Ishikawa (cell line): ENCODE data around the gene PDCD4.

Experiments used
- CEBPB ChIP-seq: IDR thresholded peaks from 2 replicates; pipeline ENCODE4 v1.6.1; 2012
- CREB1 ChIP-seq: IDR thresholded peaks from 2 replicates; pipeline ENCODE4 v1.6.1; 2012; ENCODE audit warnings: low read depth
- EGR1 ChIP-seq: IDR thresholded peaks from 2 replicates; pipeline ENCODE4 v1.6.1; 2012
- EP300 ChIP-seq: IDR thresholded peaks from 2 replicates; pipeline ENCODE4 v1.6.1; 2012; ENCODE audit warnings: borderline replicate concordance
- FOXM1 ChIP-seq: IDR thresholded peaks from 2 replicates; pipeline ENCODE4 v1.6.1; 2012; ENCODE audit warnings: low read depth, borderline replicate concordance
- MAX ChIP-seq: IDR thresholded peaks from 2 replicates; pipeline ENCODE4 v1.6.1; 2012
- NFIC ChIP-seq: IDR thresholded peaks from 2 replicates; pipeline ENCODE4 v1.6.1; 2012
- RAD21 ChIP-seq: IDR thresholded peaks from 2 replicates; pipeline ENCODE4 v1.6.1; 2012; ENCODE audit warnings: low read depth
- REST ChIP-seq: IDR thresholded peaks from 2 replicates; pipeline ENCODE4 v1.6.1; 2012; ENCODE audit warnings: low read depth, mild to moderate bottlenecking
- TAF1 ChIP-seq: IDR thresholded peaks from 2 replicates; pipeline ENCODE4 v1.6.1; 2012; ENCODE audit warnings: low read depth, mild to moderate bottlenecking
- TCF12 ChIP-seq: IDR thresholded peaks from 2 replicates; pipeline ENCODE4 v1.6.1; 2012; ENCODE audit warnings: low read depth
- TEAD4 ChIP-seq: IDR thresholded peaks from 2 replicates; pipeline ENCODE4 v1.6.1; 2012
- USF1 ChIP-seq: IDR thresholded peaks from 2 replicates; pipeline ENCODE4 v1.6.1; 2012
- YY1 ChIP-seq: IDR thresholded peaks from 2 replicates; pipeline ENCODE4 v1.6.1; 2012; ENCODE audit warnings: low read depth
- ZBTB7A ChIP-seq: IDR thresholded peaks from 2 replicates; pipeline ENCODE4 v1.6.1; 2012; ENCODE audit warnings: low read depth

Gene PDCD4

GRCh38 chr10:110864662-110865140 is 7.0 kb upstream of the PDCD4 start:
- TF ChIP-seq ZBTB7A (no peak), FOXM1 (no peak), TAF1 (no peak), EP300 (no peak), YY1 (no peak), TCF12 (no peak), CREB1 (no peak), USF1 (no peak), EGR1 (no peak), NFIC (no peak), CEBPB (no peak), REST (no peak), TEAD4 (no peak), MAX (no peak)

GRCh38 chr10:110865186-110865808 is 6.4 kb upstream of the PDCD4 start:
- TF ChIP-seq TEAD4, result peak; percentile 48; the same call in 1 of the 2 replicates
- TF ChIP-seq TCF12, result 0 out of 2 replicates have a peak, but pooled peaks have one; percentile 12
- no peak for TF ChIP-seq USF1

GRCh38 chr10:110865809-110866482 is 5.8 kb upstream of the PDCD4 start:
- TF ChIP-seq REST (no peak), CEBPB (no peak), USF1 (peak; percentile 43; the same call in 1 of the 2 replicates), NFIC (0 out of 2 replicates have a peak, but pooled peaks have one; percentile 5), EGR1 (no peak)

GRCh38 chr10:110867807-110868465 is 3.8 kb upstream of the PDCD4 start:
- TF ChIP-seq REST (no peak), EP300 (no peak), CEBPB (no peak), FOXM1 (no peak), RAD21 (no peak), TEAD4 (no peak), CREB1 (no peak), EGR1 (no peak), NFIC (no peak), TCF12 (no peak), USF1 (no peak), ZBTB7A (no peak), MAX (no peak), TAF1 (no peak), YY1 (no peak)
